ENCODE results near the gene ARFRP1.
A peak's percentile ranks its signal among the peaks of the same experiment; 100 is the strongest.

The ARFRP1 gene

DNA sequence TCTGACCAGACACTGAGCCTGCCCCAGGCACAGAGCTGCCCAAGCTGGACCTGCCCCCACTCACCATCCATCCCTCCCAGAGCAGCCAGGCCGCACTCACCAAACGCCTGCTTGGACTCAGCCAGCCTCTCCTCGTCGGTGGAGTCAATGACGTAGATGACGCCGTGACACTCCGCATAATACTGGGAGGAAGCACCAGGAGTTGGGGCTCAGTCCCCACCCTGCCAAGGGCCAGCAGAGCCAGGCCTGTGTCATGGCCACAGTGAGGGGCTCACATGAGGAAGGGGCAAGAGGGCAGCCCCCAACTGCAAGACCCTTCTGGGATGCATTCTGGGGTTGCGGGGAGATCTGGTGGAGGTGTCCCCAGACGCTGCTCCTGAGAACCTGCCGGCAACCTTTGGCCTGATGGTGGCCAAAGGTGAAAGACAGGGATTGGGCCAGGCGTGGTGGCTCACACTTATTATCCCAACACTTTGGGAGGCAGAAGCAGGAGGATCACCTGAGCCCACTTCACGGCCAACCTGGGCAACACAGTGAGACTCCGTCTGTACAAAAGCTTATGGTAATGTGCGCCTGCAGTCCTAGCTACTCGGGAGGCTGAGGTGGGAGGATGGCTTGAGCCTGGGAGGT lies 5.6 kb downstream of the ARFRP1 start:
- no peak for DNase-seq (ENCODE audit: low spot score)

DNA sequence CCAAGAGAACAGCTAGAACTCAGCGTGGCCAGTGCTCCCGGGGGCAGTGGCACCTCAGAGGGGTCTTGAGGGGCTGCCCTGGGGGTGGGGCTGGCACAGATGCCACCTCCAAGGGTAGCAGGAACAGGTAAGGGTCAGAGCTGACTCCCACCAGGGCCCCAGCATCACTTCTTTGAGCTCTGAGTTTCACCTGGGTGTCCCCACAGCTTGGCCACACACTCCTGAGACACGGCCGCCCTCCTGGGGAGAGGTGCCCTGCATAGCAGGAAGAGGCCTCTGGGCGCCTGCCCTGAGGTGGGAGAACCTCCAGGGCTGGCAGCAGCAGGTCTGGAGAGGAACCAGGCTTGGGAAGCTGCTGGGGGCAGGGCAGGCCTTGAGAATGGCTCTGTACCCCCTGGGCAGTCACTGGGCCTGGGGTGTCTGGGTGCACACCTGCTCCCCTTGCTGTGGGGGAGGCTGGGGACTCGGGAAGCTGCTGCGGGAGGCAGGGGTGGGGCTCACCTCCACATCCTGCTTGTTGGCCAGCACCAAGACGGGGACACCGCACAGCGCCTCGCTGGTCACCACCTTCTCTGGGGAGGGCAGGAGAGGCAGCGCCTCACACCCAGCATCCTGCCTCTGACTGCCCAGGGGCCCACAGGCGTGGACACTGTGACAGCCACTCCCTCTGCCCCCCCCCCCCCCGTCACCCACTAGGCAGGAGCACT lies 6.3 kb downstream of the ARFRP1 start:
- DNase-seq (ENCODE audit: low spot score) (no peak), FAIRE-seq (no peak)

More for the DNA sequence above, 5.6 kb downstream of the ARFRP1 start:
- FAIRE-seq, result no peak

DNA sequence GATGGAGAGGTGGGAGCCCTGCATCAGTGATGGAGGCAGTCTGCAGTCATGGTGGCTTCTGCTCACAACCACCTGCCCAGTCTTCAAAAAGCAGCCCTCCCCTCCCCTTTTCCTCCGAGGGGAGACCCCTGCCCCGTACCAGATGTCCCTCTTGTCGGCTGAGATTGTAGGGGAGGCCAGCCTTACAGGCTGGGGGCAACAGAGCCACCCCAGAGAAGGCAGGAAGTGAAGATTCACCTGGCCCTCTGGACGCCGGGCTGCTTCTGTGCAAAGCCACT lies 6.8 kb downstream of the ARFRP1 start:
- no peak for DNase-seq (ENCODE audit: low spot score)
- FAIRE-seq, result no peak

DNA sequence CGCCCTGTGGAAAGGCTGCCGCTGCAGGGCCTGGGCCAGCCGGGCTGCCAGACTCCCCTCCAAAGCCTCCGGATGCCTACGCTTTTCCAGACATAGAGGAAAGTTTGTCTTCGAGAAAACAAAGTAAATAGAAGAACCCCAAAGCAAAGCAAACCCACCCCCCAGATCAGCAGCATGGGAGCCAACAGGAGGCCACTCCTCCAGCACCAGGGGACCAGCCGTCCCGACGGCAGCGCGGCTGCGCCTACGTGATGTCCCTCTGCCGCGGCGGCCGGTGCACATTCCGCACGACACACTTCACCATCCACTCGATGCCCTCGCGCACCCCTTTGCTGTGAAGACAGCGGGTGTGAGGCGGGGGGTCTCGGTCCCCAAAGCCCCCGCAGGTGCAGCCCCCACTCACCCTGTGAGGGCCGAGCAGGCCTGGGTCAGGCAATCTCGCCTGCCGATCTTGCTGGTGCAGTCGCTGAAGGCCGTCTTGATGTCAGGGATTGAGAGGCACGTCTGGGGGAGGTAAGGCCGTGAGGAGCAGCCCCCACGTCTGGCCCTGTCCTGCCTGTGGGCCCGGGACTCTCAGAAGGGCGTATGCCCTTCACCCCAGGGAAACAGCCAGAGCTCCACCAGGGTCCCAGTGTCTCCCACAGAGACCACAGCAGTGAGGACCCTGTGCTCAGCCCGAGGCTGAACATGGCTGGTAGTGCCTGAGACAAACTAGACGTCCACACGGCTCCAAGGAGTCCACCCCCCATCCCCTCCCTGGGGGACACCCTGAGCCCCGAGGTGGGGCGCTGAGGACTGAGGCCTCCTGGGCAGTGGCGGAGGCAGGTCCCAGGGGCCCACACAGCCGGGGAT lies 7.4 kb downstream of the ARFRP1 start:
- no peak for DNase-seq (ENCODE audit: low spot score)

DNA sequence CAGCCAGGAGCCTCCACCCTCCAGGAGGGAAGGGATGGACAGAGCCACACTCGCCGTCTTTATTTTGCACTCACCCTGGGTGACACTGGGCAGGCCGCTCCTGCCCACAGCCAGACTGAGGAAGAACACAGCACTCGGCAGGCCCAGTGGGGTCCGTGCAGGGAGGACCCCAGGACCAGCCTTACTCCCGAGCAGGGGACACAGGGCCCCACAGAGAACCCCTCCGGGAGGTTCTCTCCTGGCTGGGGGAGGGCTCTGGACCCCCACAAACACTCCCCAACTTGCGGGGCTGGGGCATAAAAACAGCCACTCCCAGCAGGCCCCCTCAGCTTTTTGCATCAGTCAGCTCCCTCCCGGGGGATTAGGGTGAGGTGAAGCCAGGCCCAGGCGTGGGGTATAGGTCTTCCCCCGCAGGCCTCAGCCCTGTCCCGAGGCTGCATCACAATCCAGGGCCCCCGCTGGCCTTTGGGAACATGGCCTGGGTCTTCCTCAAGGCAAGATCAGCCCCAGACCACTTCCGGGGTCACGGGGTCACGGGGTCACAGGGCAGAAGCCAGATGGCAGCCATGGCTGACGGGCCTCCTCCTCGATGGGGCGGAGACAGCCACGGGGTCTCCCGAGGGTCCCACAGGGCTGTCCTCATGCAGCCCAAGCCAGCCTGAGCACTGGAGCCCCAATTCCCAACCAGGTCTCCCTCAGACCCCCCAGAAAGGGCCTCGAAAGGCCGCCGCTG lies 8.1 kb downstream of the ARFRP1 start:
- DNase-seq (ENCODE audit: low spot score) (no peak), FAIRE-seq (no peak)

More for the DNA sequence above, 7.4 kb downstream of the ARFRP1 start:
- no peak for FAIRE-seq

DNA sequence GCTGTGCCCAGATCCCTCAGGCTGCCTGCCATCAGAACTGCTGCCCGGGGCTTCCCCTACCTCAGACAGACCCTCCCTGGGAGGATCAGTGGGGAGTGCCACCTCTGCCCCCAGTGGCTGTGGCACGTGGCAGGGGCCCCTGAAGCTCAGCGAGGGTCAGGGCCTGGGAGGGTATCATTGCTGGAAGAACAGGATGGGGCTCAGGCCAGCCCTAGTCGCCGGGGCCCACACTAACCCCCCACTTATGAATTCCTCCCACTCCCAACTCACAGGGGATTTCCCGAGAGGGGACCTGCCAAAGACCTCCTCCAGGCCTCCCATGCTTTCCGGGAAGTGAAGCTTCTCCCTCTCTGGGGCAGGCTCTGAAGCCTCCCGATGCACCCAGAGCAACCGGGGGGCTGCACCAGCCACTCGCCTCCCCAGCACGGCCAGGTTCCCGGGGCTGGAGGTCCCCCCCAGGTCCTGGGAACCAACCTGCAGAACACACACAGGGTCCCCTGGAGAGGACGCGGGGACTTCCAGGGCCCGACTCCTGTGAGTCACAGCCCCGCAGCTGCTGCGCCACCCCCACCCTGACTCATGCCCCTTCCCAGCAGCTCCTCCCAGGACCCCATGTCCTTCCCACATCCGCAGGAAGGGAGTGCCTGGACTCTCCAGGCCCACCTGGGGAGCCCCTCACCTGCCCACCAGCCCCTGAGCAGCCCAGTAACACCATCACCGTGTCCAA lies 8.9 kb downstream of the ARFRP1 start:
- FAIRE-seq (peak; percentile 80), DNase-seq (ENCODE audit: low spot score) (peak; percentile 89)

DNA sequence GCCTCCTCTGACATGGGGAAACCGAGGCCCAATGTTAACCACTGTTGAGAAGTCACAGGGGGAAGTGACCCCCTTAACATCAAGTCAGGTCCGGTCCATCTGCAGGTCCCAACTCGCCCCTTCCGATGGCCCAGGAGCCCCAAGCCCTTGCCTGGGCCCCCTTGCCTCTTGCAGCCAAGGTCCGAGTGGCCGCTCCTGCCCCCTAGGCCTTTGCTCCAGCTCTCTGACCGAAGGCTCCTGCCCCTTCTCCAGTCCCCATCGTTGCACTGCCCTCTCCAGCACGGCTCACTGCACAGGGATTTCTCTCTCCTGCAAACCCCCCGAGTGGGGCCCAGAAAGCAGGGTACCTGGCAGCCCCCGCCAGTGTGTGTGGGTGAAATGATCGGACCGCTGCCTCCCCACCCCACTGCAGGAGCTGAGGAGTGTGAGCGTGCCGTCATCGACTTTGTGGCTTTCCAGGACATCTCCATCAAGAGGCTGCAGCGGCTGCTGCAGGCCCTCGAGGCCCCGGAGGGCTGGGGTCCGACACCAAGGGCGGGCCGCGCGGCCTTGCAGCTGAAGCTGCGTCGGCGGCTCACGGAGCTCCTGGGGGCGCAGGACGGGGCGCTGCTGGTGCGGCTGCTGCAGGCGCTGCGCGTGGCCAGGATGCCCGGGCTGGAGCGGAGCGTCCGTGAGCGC lies 9.8 kb downstream of the ARFRP1 start:
- FAIRE-seq (no peak), DNase-seq (ENCODE audit: low spot score) (no peak)

DNA sequence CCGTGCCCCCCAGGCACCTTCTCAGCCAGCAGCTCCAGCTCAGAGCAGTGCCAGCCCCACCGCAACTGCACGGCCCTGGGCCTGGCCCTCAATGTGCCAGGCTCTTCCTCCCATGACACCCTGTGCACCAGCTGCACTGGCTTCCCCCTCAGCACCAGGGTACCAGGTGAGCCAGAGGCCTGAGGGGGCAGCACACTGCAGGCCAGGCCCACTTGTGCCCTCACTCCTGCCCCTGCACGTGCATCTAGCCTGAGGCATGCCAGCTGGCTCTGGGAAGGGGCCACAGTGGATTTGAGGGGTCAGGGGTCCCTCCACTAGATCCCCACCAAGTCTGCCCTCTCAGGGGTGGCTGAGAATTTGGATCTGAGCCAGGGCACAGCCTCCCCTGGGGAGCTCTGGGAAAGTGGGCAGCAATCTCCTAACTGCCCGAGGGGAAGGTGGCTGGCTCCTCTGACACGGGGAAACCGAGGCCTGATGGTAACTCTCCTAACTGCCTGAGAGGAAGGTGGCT lies 10.4 kb downstream of the ARFRP1 start:
- no peak for DNase-seq (ENCODE audit: low spot score)
- FAIRE-seq, result no peak

DNA sequence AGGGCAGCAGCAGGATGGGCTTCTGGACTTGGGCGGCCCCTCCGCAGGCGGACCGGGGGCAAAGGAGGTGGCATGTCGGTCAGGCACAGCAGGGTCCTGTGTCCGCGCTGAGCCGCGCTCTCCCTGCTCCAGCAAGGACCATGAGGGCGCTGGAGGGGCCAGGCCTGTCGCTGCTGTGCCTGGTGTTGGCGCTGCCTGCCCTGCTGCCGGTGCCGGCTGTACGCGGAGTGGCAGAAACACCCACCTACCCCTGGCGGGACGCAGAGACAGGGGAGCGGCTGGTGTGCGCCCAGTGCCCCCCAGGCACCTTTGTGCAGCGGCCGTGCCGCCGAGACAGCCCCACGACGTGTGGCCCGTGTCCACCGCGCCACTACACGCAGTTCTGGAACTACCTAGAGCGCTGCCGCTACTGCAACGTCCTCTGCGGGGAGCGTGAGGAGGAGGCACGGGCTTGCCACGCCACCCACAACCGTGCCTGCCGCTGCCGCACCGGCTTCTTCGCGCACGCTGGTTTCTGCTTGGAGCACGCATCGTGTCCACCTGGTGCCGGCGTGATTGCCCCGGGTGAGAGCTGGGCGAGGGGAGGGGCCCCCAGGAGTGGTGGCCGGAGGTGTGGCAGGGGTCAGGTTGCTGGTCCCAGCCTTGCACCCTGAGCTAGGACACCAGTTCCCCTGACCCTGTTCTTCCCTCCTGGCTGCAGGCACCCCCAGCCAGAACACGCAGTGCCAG lies 11.0 kb downstream of the ARFRP1 start, which contains the start of gene TNFRSF6B:
TNFRSF6B (plus strand) TSS at position 25 of the 729 bp plus-strand sequence; CDS start at position 141, 116 bp downstream.
- FAIRE-seq, result no peak
- no peak for DNase-seq (ENCODE audit: low spot score)

DNA sequence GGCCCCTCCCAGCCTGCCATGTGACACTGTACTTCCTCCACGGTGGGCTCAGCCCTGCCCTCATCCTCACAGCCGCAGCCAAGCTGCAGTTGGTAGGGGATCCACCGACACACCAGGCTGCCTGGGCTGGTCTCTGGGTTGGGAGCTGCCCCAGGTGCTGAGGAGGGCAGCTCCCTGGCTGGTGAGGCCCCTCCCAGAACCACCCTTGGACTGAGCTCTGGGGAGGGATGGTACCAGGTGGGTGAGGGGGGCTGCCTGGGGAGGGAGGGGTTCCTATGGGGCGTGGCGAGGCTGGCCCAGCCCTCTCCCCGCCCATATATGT lies 11.5 kb downstream of the ARFRP1 start:
- FAIRE-seq (no peak), DNase-seq (ENCODE audit: low spot score) (no peak)

DNA sequence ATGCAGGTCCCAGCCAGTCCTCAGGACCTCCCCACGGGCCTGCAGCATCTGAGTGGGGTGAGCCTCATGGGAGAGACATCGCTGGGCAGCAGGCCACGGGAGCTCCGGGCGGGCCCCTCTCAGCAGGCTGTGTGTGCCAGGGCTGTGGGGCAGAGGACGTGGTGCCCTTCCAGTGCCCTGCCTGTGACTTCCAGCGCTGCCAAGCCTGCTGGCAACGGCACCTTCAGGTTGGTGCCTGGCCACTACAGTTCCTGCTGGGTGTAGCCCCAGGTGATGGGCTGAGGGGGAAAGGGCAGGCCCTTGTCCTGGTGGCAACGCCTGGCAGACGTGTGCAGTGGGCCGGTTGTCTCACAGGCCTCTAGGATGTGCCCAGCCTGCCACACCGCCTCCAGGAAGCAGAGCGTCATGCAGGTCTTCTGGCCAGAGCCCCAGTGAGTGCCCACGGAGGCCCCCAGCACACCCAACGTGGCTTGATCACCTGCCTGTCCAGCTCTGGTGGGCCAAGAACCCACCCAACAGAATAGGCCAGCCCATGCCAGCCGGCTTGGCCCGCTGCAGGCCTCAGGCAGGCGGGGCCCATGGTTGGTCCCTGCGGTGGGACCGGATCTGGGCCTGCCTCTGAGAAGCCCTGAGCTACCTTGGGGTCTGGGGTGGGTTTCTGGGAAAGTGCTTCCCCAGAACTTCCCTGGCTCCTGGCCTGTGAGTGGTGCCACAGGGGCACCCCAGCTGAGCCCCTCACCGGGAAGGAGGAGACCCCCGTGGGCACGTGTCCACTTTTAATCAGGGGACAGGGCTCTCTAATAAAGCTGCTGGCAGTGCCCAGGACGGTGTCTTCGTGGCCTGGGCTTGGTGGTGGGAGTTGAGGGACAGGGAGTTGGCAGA lies 12.1 kb downstream of the ARFRP1 start:
- FAIRE-seq (no peak), DNase-seq (ENCODE audit: low spot score) (no peak)

DNA sequence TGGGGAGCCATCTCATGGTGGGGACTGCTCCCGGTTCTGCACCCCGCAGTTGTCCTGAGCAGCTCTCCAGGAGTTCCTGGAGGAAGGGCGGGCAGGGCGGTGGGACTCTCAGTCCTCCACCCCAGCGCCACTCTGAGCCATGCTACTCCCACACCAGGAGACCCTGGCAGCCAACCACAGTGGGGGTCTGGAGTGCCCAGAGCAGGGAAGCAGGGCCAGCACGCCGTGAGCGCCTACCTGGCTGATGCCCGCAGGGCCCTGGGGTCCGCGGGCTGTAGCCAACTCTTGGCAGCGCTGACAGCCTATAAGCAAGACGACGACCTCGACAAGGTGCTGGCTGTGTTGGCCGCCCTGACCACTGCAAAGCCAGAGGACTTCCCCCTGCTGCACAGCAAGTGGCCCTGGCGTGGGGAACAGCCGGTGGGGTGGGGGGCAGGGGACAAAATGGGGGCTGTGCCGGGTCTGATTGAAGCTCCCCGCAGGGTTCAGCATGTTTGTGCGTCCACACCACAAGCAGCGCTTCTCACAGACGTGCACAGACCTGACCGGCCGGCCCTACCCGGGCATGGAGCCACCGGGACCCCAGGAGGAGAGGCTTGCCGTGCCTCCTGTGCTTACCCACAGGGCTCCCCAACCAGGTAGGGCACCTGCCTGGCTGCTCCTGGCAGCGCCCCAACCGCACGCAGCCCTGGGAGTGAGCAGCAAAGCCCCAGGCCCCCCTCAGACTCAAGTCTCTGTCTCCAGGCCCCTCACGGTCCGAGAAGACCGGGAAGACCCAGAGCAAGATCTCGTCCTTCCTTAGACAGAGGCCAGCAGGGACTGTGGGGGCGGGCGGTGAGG lies 13.0 kb downstream of the ARFRP1 start:
- no peak for FAIRE-seq
- no peak for DNase-seq (ENCODE audit: low spot score)

DNA sequence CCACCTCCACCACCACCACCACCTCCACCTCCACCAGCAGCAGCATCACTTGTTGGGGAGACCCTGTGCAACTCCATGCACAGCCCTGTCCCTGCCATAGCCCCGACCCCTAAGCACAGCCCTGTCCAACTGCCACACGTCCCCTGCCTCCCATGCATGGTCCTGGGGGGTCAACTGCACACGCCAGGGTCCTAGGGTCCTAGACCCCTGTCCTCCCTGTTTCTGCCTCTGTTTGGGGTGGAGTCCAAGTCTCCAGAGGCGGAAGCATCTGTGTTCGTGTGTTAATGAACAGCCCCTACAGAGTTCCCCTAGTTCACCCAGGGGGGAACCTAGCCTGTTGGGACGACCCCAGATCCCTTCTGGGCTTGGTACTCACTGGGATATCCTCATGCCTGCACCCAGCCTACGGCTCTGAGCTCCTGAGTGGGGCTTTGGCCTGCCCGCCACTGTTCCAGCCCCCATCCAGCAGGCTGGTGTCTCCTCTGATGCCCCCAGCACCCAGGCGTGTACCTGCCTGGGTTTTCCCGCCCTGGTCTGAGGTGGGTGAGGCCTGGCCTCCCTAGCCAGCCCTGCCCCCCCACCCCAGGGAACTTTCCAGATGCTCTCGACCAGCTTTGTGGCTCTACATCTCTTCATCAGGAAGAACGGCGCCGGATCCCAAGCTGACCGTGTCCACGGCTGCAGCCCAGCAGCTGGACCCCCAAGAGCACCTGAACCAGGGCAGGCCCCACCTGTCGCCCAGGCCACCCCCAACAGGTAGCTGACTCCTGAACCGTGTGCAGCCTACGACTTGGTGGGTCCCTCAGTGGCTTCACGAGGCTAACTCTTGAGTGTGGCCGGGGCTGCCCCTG lies 13.8 kb downstream of the ARFRP1 start:
- no peak for FAIRE-seq
- no peak for DNase-seq (ENCODE audit: low spot score)

DNA sequence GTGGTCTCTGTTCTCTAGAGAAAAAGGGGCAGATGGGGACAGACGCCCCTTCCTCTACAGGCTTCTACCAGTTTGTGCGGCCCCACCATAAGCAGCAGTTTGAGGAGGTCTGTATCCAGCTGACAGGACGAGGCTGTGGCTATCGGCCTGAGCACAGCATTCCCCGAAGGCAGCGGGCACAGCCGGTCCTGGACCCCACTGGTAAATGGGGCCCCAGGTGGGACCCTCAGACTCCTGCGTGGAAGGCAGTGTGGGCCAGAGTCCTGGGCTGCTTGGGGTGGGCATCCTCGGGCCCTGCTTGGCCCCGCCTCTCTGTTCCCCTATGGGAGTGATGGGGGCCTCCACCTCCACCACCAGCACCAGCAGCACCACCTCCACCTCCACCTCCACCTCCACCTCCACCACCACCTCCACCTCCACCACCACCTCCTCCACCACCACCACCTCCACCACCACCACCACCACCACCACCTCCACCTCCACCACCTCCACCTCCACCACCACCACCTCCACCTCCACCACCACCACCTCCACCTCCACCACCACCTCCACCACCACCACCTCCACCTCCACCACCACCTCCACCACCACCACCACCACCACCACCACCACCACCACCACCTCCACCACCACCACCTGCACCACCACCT lies 14.6 kb downstream of the ARFRP1 start:
- no peak for DNase-seq (ENCODE audit: low spot score)
- FAIRE-seq, result no peak

DNA sequence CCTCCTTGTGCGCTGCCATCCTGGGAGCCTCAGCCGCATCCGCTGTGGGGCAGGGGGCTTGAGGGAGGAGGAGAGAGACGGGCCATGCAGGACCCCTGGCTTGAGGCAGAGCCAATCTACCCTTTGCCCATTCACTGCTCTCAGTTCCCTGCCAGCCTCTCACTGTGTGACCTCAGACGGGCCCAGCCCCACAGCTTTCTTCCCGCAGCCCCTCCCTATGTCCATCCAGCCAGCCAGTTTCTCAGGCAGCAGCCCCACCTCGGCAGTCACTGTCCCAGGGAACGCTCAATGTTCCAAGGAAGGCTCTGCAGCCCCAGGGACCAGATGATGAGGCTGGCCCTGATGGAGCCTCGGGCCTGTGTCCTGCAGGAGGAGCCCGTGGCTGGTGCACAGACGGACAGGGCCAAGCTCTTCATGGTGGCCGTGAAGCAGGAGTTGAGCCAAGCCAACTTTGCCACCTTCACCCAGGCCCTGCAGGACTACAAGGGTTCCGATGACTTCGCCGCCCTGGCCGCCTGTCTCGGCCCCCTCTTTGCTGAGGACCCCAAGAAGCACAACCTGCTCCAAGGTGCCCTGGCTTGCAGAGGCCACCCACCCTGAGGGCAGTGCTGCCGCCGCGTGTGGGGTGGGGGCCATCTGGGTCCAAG lies 15.2 kb downstream of the ARFRP1 start:
- FAIRE-seq (no peak), DNase-seq (ENCODE audit: low spot score) (no peak)

All from RCC 7860 (cell line).